ENCODE data around the gene ETNK1. TPM values are rescaled to one million over a fixed set of nuclear protein-coding genes. Genes with fewer than 3 reads are reported as not detected.
"Not testable (repeated sequence)": the region's sequence is repeated elsewhere in the genome, so short reads cannot be mapped to it uniquely, and the experiment has no call there.

The ETNK1 gene
- polyA plus RNA-seq, 3 donors, result 13.7 to 17.3 (median 16.5) TPM

GRCh38 chr12:22700106-22700505 lies 75.1 kb downstream of the ETNK1 start:
- H3K27ac Mint-ChIP-seq, result peak overlapping the region in 1 of 7 donors; percentile 58

GRCh38 chr12:22701216-22701809 lies 76.3 kb downstream of the ETNK1 start:
- H3K9me3 Mint-ChIP-seq; H3K9me3 ChIP-seq (replicated peaks in 1 of 2; ENCODE audit: control insufficient read depth in 1 of 2, insufficient read depth in 1 of 2, low read length in 2 of 2); H3K27me3 Mint-ChIP-seq (ENCODE audit: low read depth in 3 of 3); H3K27ac ChIP-seq (ENCODE audit: low read depth in 1 of 2, low read length in 2 of 2); H3K4me1 ChIP-seq (ENCODE audit: control insufficient read depth in 1 of 2, insufficient read depth in 2 of 2, low read length in 2 of 2); intact Hi-C loops (cut with micrococcal nuclease); DNase-seq; H3K4me3 Mint-ChIP-seq; H3K4me3 ChIP-seq (replicated peaks in 1 of 3; ENCODE audit: low read depth in 2 of 3, low read length in 3 of 3); H3K9ac ChIP-seq (ENCODE audit: insufficient read depth, low read length, poor library complexity, severe bottlenecking); H3K79me2 ChIP-seq (ENCODE audit: insufficient read depth, low read length); H3K36me3 Mint-ChIP-seq; H4K20me1 ChIP-seq (ENCODE audit: insufficient read depth, low read length); H3K27ac Mint-ChIP-seq; H2AFZ ChIP-seq (ENCODE audit: insufficient read depth, low read depth, low read length, poor library complexity, severe bottlenecking); H3K4me1 Mint-ChIP-seq; H3K27me3 ChIP-seq (ENCODE audit: control insufficient read depth in 2 of 2, insufficient read depth in 2 of 2, low read length in 2 of 2); H3K4me2 ChIP-seq (replicated peaks; ENCODE audit: extremely low read depth, low read length, poor library complexity, severe bottlenecking); H3K36me3 ChIP-seq (replicated peaks in 1 of 2; ENCODE audit: control insufficient read depth in 1 of 2, insufficient read depth in 2 of 2, low read length in 2 of 2): not testable (repeated sequence)
- WGBS (ENCODE audit: insufficient coverage), result 94% methylated on average over 2 of the region's 7 CpGs

More at GRCh38 chr12:22700106-22700505, 75.1 kb downstream of the ETNK1 start:
- Histone ChIP-seq H3K4me3 (replicated peaks in 1 of 3; ENCODE audit: low read depth in 2 of 3, low read length in 3 of 3) (no peak overlapping the region), H3K4me2 (replicated peaks; ENCODE audit: extremely low read depth, low read length, poor library complexity, severe bottlenecking) (no peak overlapping the region), H3K27ac (ENCODE audit: low read depth in 1 of 2, low read length in 2 of 2) (no peak overlapping the region), H3K9ac (ENCODE audit: insufficient read depth, low read length, poor library complexity, severe bottlenecking) (no peak overlapping the region), H3K9me3 (replicated peaks in 1 of 2; ENCODE audit: control insufficient read depth in 1 of 2, insufficient read depth in 1 of 2, low read length in 2 of 2) (peaks cover 0 to 4% of the 10 kb centered on the region in 2 donors), H3K27me3 (ENCODE audit: control insufficient read depth in 2 of 2, insufficient read depth in 2 of 2, low read length in 2 of 2) (no peaks in the 10 kb centered on the region), H3K36me3 (replicated peaks in 1 of 2; ENCODE audit: control insufficient read depth in 1 of 2, insufficient read depth in 2 of 2, low read length in 2 of 2) (no peaks in the 10 kb centered on the region), H4K20me1 (ENCODE audit: insufficient read depth, low read length) (no peaks in the 10 kb centered on the region), H2AFZ (ENCODE audit: insufficient read depth, low read depth, low read length, poor library complexity, severe bottlenecking) (no peak overlapping the region), H3K4me1 (ENCODE audit: control insufficient read depth in 1 of 2, insufficient read depth in 2 of 2, low read length in 2 of 2) (no peaks in the 10 kb centered on the region), H3K79me2 (ENCODE audit: insufficient read depth, low read length) (no peaks in the 10 kb centered on the region)
- WGBS (ENCODE audit: insufficient coverage), result 77% methylated on average over 1 of the region's 1 CpG
- no peak for DNase-seq
- peaks cover 8% of the 10 kb centered on the region for H3K4me1 Mint-ChIP-seq
- H3K27me3 Mint-ChIP-seq (ENCODE audit: low read depth in 3 of 3), result peaks cover 0 to 3% (median 0%) of the 10 kb centered on the region in 3 donors
- no peak for TF ChIP-seq CTCF (IDR thresholded peaks at IDR 0.05)
- no peaks in the 10 kb centered on the region for H3K36me3 Mint-ChIP-seq
- H3K4me3 Mint-ChIP-seq, result no peak overlapping the region
- H3K9me3 Mint-ChIP-seq, result peaks cover 0 to 6% (median 4%) of the 10 kb centered on the region in 7 donors
- intact Hi-C loops (cut with micrococcal nuclease), result no loop called here

Measured in CD14-positive monocyte (primary cell).